ENCODE data around the gene LHX8.

LHX8 gene

DNA sequence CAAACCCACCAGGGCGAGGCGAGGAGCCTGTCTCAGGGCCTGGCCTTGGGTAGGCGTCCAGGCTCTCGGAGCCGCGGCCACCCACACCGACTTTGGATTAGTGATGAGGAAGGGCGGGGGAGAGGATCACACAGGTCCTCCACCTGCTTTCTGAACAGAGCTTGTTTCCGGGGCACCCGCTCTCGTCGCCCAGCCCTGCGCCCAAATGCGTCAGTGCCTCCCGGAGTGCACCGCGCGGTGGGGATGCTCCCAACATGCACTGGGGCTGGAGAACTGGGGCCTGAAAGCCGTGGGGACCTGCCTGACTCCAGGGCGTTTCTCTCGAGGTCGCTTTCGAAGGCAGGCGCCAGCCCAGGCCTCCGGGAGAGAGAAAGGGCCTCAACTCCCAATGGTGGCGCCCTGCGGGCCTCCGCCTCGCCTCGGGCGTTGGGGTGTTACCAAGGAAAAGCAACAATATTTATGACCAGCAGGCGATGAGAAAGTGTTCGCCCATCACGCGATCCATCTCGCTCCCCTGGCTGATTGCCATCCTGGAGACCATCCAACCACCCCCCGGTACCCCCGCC is 8.9 kb upstream of the LHX8 start:
- Histone ChIP-seq H3K9ac (ENCODE audit: low read length in 2 of 2) (no peak overlapping the region), H3K27me3 (ENCODE audit: control insufficient read depth in 1 of 2, insufficient read depth in 2 of 2, low read length in 2 of 2) (peaks cover 50 to 63% of the 10 kb centered on the region in 2 donors)

GRCh38 chr1:75126611-75127101 is 7.5 kb upstream of the LHX8 start:
- peaks cover 63 to 77% of the 10 kb centered on the region in 2 donors for H3K27me3 ChIP-seq (ENCODE audit: control insufficient read depth in 1 of 2, insufficient read depth in 2 of 2, low read length in 2 of 2)
- H3K4me3 ChIP-seq (ENCODE audit: low read length in 2 of 2) = no peak overlapping the region
- no peak overlapping the region for H3K27ac ChIP-seq (ENCODE audit: low read length)
- peaks cover 2% of the 10 kb centered on the region for H3K4me1 ChIP-seq (ENCODE audit: control insufficient read depth, insufficient read depth, low read length)
- H3K9ac ChIP-seq (ENCODE audit: low read length in 2 of 2) = no peak overlapping the region
- peaks cover 0 to 5% of the 10 kb centered on the region in 2 donors for H3K9me3 ChIP-seq (ENCODE audit: control insufficient read depth in 2 of 2, low read length in 2 of 2)
- H3K36me3 ChIP-seq (ENCODE audit: control insufficient read depth in 2 of 2, insufficient read depth in 2 of 2, low read length in 2 of 2) = no peaks in the 10 kb centered on the region

More for the DNA sequence above, 8.9 kb upstream of the LHX8 start:
- H3K27ac ChIP-seq (ENCODE audit: low read length) = no peak overlapping the region
- no peaks in the 10 kb centered on the region for H3K36me3 ChIP-seq (ENCODE audit: control insufficient read depth in 2 of 2, insufficient read depth in 2 of 2, low read length in 2 of 2)
- H3K9me3 ChIP-seq (ENCODE audit: control insufficient read depth in 2 of 2, low read length in 2 of 2) = peaks cover 0 to 5% of the 10 kb centered on the region in 2 donors
- H3K4me3 ChIP-seq (ENCODE audit: low read length in 2 of 2) = no peak overlapping the region
- H3K4me1 ChIP-seq (ENCODE audit: control insufficient read depth, insufficient read depth, low read length) = no peaks in the 10 kb centered on the region

DNA sequence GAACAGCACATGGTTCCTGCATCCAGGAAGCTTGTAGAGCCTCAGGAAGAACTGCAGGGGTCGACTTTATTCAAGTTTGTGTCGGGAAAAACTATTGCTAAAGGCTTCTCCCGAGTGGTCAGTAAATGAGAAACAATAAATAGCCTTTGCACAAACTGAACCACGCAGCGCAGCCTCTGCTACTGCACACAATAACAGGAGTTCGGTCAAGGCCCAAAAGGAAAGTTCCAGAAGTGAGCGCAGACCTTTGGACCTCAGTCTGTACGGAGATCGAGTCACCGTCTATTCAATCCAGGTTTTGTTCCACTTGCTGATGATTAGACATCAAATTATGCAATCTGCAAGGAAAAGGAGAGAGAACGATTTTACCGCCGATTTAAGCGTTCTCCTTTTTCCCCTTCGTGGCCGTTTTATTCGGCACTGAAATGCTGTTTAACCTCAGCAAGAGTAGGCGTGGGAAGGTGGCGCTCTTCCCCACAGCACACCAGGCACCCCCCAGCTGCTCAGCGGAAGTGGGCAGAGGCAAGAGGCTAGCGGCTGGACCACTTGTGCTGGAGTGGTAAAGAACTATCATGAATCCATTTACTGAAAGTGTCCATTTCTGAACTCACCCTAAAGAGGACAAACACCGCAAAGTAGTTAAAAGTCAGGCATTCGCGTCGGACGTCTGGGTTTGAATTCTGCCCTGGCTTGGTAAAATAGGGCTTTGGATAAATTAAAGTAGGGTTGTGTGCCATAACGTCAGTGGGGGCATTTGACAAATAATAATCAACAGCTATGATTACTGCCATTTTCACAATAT is 6.1 kb upstream of the LHX8 start:
- Histone ChIP-seq H3K27me3 (ENCODE audit: control insufficient read depth in 1 of 2, insufficient read depth in 2 of 2, low read length in 2 of 2) (peaks cover 78 to 91% of the 10 kb centered on the region in 2 donors), H3K4me3 (ENCODE audit: low read length in 2 of 2) (peak overlapping the region in 1 of 2 donors; percentile 7), H3K9ac (ENCODE audit: low read length in 2 of 2) (no peak overlapping the region), H3K9me3 (ENCODE audit: control insufficient read depth in 2 of 2, low read length in 2 of 2) (peaks cover 0 to 5% of the 10 kb centered on the region in 2 donors), H3K4me1 (ENCODE audit: control insufficient read depth, insufficient read depth, low read length) (peaks cover 2% of the 10 kb centered on the region), H3K27ac (ENCODE audit: low read length) (no peak overlapping the region), H3K36me3 (ENCODE audit: control insufficient read depth in 2 of 2, insufficient read depth in 2 of 2, low read length in 2 of 2) (no peaks in the 10 kb centered on the region)

DNA sequence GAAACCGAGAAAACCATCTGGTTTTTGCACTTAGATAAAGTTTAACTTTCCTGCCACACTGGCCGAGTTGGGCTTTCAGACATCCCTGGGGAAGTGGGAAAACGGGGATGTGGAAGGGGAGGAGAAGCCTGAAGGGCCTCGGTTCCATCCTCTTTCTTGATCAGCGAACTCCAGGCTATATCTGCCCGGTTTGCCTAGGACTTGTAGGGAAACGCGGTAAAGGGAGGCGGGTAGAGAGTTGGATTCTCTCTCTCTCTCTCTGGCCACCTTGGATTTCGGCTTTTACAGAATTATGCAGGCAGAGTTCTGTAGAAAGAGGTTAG is 4.6 kb upstream of the LHX8 start:
- peaks cover 0 to 5% of the 10 kb centered on the region in 2 donors for H3K9me3 ChIP-seq (ENCODE audit: control insufficient read depth in 2 of 2, low read length in 2 of 2)
- no peak overlapping the region for H3K27ac ChIP-seq (ENCODE audit: low read length)
- no peaks in the 10 kb centered on the region for H3K36me3 ChIP-seq (ENCODE audit: control insufficient read depth in 2 of 2, insufficient read depth in 2 of 2, low read length in 2 of 2)
- H3K4me1 ChIP-seq (ENCODE audit: control insufficient read depth, insufficient read depth, low read length) = peaks cover 2% of the 10 kb centered on the region
- H3K4me3 ChIP-seq (ENCODE audit: low read length in 2 of 2) = no peak overlapping the region
- H3K27me3 ChIP-seq (ENCODE audit: control insufficient read depth in 1 of 2, insufficient read depth in 2 of 2, low read length in 2 of 2) = peaks cover 85 to 98% of the 10 kb centered on the region in 2 donors
- no peak overlapping the region for H3K9ac ChIP-seq (ENCODE audit: low read length in 2 of 2)

DNA sequence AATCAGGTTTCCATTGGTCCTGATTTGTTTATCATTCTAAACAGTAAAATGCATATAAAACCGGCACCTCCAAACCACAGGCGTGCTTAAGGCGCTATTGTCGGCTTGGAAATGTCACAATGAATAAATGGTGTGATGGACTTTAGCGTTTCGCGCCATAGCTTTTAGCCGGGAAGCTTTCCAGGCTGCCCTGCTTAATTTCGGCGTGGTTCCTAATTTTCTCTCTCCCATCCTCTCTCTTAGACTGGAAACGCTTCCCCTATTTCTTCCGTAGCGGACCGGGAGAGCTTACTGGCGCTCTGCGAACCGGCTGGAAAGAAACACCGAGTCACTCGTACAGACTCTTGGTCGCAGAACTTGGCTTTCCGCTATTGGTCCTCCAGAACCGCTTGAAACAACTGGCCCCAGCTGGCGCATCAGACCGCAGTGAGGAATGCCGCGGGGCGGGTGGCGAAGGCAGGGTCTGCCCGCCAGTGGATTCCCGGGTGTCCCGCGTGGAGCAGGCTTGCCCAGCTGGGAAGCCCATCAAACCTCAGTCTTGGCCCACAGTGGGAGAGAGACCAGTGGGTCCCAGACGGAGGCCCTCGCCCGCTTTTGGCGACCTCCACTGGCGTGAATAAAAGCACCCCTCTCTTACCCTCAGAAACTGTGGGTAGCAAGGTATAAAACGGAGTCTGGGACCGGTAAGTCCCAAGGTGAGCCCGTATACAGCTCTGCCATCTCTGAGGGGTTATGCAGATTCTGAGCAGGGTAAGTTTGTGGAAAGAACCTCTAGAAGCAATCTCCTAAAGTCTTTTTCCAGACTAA is 4.0 kb upstream of the LHX8 start:
- Histone ChIP-seq H3K9ac (ENCODE audit: low read length in 2 of 2) (no peak overlapping the region), H3K9me3 (ENCODE audit: control insufficient read depth in 2 of 2, low read length in 2 of 2) (peaks cover 0 to 5% of the 10 kb centered on the region in 2 donors), H3K36me3 (ENCODE audit: control insufficient read depth in 2 of 2, insufficient read depth in 2 of 2, low read length in 2 of 2) (no peaks in the 10 kb centered on the region), H3K27me3 (ENCODE audit: control insufficient read depth in 1 of 2, insufficient read depth in 2 of 2, low read length in 2 of 2) (peaks cover 85 to 99% of the 10 kb centered on the region in 2 donors), H3K4me3 (ENCODE audit: low read length in 2 of 2) (no peak overlapping the region), H3K27ac (ENCODE audit: low read length) (no peak overlapping the region), H3K4me1 (ENCODE audit: control insufficient read depth, insufficient read depth, low read length) (peaks cover 8% of the 10 kb centered on the region)

- Histone ChIP-seq H3K4me3 (ENCODE audit: low read length in 2 of 2) (no peak overlapping the region), H3K4me1 (ENCODE audit: control insufficient read depth, insufficient read depth, low read length) (peaks cover 10% of the 10 kb centered on the region), H3K27ac (ENCODE audit: low read length) (no peak overlapping the region), H3K27me3 (ENCODE audit: control insufficient read depth in 1 of 2, insufficient read depth in 2 of 2, low read length in 2 of 2) (peaks cover 88 to 99% of the 10 kb centered on the region in 2 donors), H3K36me3 (ENCODE audit: control insufficient read depth in 2 of 2, insufficient read depth in 2 of 2, low read length in 2 of 2) (no peaks in the 10 kb centered on the region), H3K9me3 (ENCODE audit: control insufficient read depth in 2 of 2, low read length in 2 of 2) (peaks cover 0 to 5% of the 10 kb centered on the region in 2 donors), H3K9ac (ENCODE audit: low read length in 2 of 2) (no peak overlapping the region)
Measured at GRCh38 chr1:75130865-75131564, 3.2 kb upstream of the LHX8 start.

GRCh38 chr1:75131565-75132241 is 2.5 kb upstream of the LHX8 start:
- Histone ChIP-seq H3K27ac (ENCODE audit: low read length) (no peak overlapping the region), H3K36me3 (ENCODE audit: control insufficient read depth in 2 of 2, insufficient read depth in 2 of 2, low read length in 2 of 2) (no peaks in the 10 kb centered on the region), H3K9me3 (ENCODE audit: control insufficient read depth in 2 of 2, low read length in 2 of 2) (peaks cover 0 to 5% of the 10 kb centered on the region in 2 donors), H3K4me1 (ENCODE audit: control insufficient read depth, insufficient read depth, low read length) (peaks cover 17% of the 10 kb centered on the region), H3K9ac (ENCODE audit: low read length in 2 of 2) (no peak overlapping the region), H3K4me3 (ENCODE audit: low read length in 2 of 2) (no peak overlapping the region), H3K27me3 (ENCODE audit: control insufficient read depth in 1 of 2, insufficient read depth in 2 of 2, low read length in 2 of 2) (peaks cover 84 to 99% of the 10 kb centered on the region in 2 donors)

DNA sequence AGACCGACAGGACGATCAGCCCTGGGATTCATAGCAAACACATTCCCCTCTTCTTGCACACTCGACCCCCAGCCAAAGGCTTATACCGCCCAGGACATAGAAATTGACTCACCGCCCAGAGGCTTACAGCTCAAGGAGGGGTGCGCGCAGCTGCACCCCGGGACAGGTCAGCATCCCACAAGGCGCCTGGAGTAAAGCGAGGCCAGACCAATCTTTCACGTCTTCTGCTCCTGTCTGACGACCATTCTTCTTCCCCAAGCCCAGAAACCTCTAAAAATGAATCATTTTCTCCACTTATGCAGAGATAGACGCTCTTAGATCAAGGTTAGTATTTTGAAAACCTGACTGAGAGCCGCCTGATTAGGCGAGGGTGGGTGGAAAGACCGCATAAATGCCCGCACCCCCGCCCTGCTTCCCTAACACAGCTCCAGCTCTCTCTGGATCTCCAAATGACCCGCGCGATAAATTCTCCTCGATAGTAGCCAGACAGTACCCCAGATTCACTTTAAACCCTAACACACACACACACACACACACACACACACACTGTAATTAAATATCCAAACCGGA is 1.9 kb upstream of the LHX8 start:
- Histone ChIP-seq H3K4me1 (ENCODE audit: control insufficient read depth, insufficient read depth, low read length) (peaks cover 19% of the 10 kb centered on the region), H3K9ac (ENCODE audit: low read length in 2 of 2) (no peak overlapping the region)

DNA sequence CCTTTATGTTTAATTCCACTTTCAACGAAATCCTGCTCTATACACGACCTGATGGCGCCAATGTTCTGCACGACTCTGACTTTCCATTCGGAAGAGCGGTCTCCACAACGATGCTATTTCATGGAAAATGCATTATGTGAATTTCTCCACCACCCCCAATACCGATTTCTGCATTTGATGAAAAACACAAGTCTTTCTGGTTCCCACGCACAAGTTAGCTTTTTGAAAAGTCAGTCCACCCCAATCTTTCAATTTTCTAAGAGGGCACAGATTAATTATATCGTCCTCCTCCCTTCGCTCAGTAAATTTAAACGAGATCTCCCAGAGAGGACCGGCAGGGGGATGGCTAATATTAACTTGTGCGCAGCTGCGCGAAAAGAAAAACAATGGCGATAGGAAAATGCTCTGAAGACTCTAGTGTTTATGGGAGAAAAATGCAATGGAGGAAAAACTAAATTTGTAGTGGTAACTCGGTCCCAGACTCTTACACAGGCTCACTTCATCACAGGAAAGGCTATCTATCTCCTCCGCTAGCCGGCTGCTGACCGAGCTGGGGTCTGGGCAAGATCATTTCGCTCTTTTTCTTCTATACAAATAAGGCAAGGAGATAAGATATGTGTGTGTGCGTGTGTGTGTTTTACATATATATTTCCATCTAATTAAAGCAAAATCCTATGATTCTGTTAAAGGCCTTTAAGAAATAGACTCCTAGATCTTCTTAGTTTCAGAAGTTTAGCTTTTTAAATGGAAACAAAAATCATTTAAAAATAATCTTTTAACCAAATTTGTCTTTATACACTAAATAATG is 1.2 kb upstream of the LHX8 start:
- Histone ChIP-seq H3K9me3 (ENCODE audit: control insufficient read depth in 2 of 2, low read length in 2 of 2) (no peaks in the 10 kb centered on the region), H3K4me3 (ENCODE audit: low read length in 2 of 2) (no peak overlapping the region), H3K4me1 (ENCODE audit: control insufficient read depth, insufficient read depth, low read length) (peaks cover 19% of the 10 kb centered on the region), H3K9ac (ENCODE audit: low read length in 2 of 2) (no peak overlapping the region), H3K27ac (ENCODE audit: low read length) (no peak overlapping the region), H3K27me3 (ENCODE audit: control insufficient read depth in 1 of 2, insufficient read depth in 2 of 2, low read length in 2 of 2) (peaks cover 77 to 99% of the 10 kb centered on the region in 2 donors), H3K36me3 (ENCODE audit: control insufficient read depth in 2 of 2, insufficient read depth in 2 of 2, low read length in 2 of 2) (no peaks in the 10 kb centered on the region)

More for the DNA sequence above, 1.9 kb upstream of the LHX8 start:
- H3K4me3 ChIP-seq (ENCODE audit: low read length in 2 of 2) = no peak overlapping the region
- H3K36me3 ChIP-seq (ENCODE audit: control insufficient read depth in 2 of 2, insufficient read depth in 2 of 2, low read length in 2 of 2) = no peaks in the 10 kb centered on the region
- no peaks in the 10 kb centered on the region for H3K9me3 ChIP-seq (ENCODE audit: control insufficient read depth in 2 of 2, low read length in 2 of 2)
- H3K27ac ChIP-seq (ENCODE audit: low read length) = no peak overlapping the region
- peaks cover 82 to 99% of the 10 kb centered on the region in 2 donors for H3K27me3 ChIP-seq (ENCODE audit: control insufficient read depth in 1 of 2, insufficient read depth in 2 of 2, low read length in 2 of 2)

Data from stomach smooth muscle (tissue), 2 donors.